ENCODE data around the gene MAPK1.

GRCh38 chr22:21889251-21889990, 22.0 kb upstream of the MAPK1 start:
- no peak for TF ChIP-seq CTCF (IDR thresholded peaks at IDR 0.05; ENCODE audit: insufficient read depth, low read length, poor library complexity, severe bottlenecking)
- TF ChIP-seq EZH2phosphoT487 (conservative IDR thresholded peaks at IDR 0.05; ENCODE audit: low read length): no peak
